Endothelial cell (in vitro differentiated cells): ENCODE results near the gene LRP2. TPM values are rescaled to one million over a fixed set of nuclear protein-coding genes. Genes with fewer than 3 reads are reported as not detected.

ENCODE experiments used
- DNase-seq: peaks from one replicate; pipeline ENCODE4 v3.0.0; 2021; ENCODE audit warnings: low spot score
- H3K27ac Mint-ChIP-seq: one replicate; pipeline ENCODE4 v1.8.0; 2021; ENCODE audit warnings: mixed read lengths, inconsistent platforms; ENCODE audit not compliant: unreplicated experiment
- H3K27me3 Mint-ChIP-seq: one replicate; pipeline ENCODE4 v1.8.0; 2021; ENCODE audit warnings: mild to moderate bottlenecking, moderate library complexity, mixed read lengths, inconsistent platforms; ENCODE audit not compliant: unreplicated experiment
- H3K36me3 Mint-ChIP-seq: one replicate; pipeline ENCODE4 v1.8.0; 2021; ENCODE audit warnings: mild to moderate bottlenecking, low read depth, mixed read lengths, inconsistent platforms; ENCODE audit not compliant: unreplicated experiment
- H3K4me1 Mint-ChIP-seq: one replicate; pipeline ENCODE4 v1.8.0; 2021; ENCODE audit warnings: mild to moderate bottlenecking, mixed read lengths, inconsistent platforms; ENCODE audit not compliant: unreplicated experiment
- H3K4me3 Mint-ChIP-seq: one replicate; pipeline ENCODE4 v1.8.0; 2021; ENCODE audit warnings: mild to moderate bottlenecking, mixed read lengths, inconsistent platforms; ENCODE audit not compliant: unreplicated experiment
- H3K9me3 Mint-ChIP-seq: one replicate; pipeline ENCODE4 v1.8.0; 2021; ENCODE audit warnings: mixed read lengths, inconsistent platforms; ENCODE audit not compliant: unreplicated experiment
- CTCF ChIP-seq: fragments of 200-600 bp; sonication (generic); IDR thresholded peaks from one replicate; pipeline ENCODE4 v1.5.0; 2021; ENCODE audit warnings: antibody characterized with exemption; ENCODE audit not compliant: unreplicated experiment
- total RNA-seq: library from RNA; stranded (reverse); fragmentation: NEBNext Ultra II Directional; extraction: Animal tissue kit (Norgen Biotek cat#: 25700); gene quantifications from one replicate; pipeline ENCODE4 v1.2.1, GENCODE V29; 2021; ENCODE audit not compliant: unreplicated experiment

Gene LRP2
- total RNA-seq, 1 donor from 2014 or later = 0.23 TPM

- TF ChIP-seq CTCF = no peak
Measured at GRCh38 chr2:169090133-169090820, 272.1 kb downstream of the LRP2 start.

GRCh38 chr2:169089182-169089581, 273.2 kb downstream of the LRP2 start:
- no peak for DNase-seq
- Mint-ChIP-seq H3K27me3 (no peaks in the 10 kb centered on the region), H3K4me3 (no peak overlapping the region), H3K9me3 (no peaks in the 10 kb centered on the region), H3K4me1 (peaks cover 3% of the 10 kb centered on the region), H3K27ac (no peak overlapping the region), H3K36me3 (no peaks in the 10 kb centered on the region)
- no peak for TF ChIP-seq CTCF

More at GRCh38 chr2:169090133-169090820, 272.1 kb downstream of the LRP2 start:
- Mint-ChIP-seq H3K4me1 (peaks cover 3% of the 10 kb centered on the region), H3K36me3 (no peaks in the 10 kb centered on the region), H3K9me3 (no peaks in the 10 kb centered on the region), H3K4me3 (no peak overlapping the region), H3K27me3 (no peaks in the 10 kb centered on the region), H3K27ac (no peak overlapping the region)
- no peak for DNase-seq

- TF ChIP-seq CTCF = no peak
- DNase-seq = no peak
- H3K4me3 Mint-ChIP-seq = no peak overlapping the region
- no peak overlapping the region for H3K27ac Mint-ChIP-seq
- H3K9me3 Mint-ChIP-seq = no peaks in the 10 kb centered on the region
- H3K4me1 Mint-ChIP-seq = peaks cover 5% of the 10 kb centered on the region
- H3K36me3 Mint-ChIP-seq = no peaks in the 10 kb centered on the region
- H3K27me3 Mint-ChIP-seq = no peaks in the 10 kb centered on the region
Measured at GRCh38 chr2:169087757-169088379, 274.5 kb downstream of the LRP2 start.

- Mint-ChIP-seq H3K4me1 (peaks cover 3% of the 10 kb centered on the region), H3K4me3 (no peak overlapping the region), H3K27ac (no peak overlapping the region), H3K36me3 (no peaks in the 10 kb centered on the region), H3K27me3 (no peaks in the 10 kb centered on the region), H3K9me3 (no peaks in the 10 kb centered on the region)
- no peak for DNase-seq
- TF ChIP-seq CTCF = no peak
Measured at GRCh38 chr2:169086893-169087467, 275.4 kb downstream of the LRP2 start.

DNA sequence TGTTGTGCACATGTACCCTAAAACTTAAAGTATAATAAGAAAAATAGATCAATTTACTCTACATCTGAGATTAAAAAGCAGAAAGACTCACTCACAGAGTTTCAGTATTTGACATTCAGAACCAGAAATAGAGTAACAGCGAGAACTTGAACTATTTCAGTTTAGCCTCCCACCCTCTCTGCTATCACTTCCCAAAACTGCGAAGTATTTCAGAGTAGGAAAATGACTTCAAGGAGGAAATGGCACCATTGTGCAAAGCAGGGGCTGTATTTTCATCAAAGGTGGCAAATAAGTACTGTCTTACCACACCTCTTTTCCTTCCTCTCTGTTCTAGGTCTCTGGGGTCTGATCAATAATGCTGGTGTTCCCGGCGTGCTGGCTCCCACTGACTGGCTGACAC, 279.3 kb downstream of the LRP2 start:
- Mint-ChIP-seq H3K36me3 (no peaks in the 10 kb centered on the region), H3K4me3 (no peak overlapping the region), H3K9me3 (no peaks in the 10 kb centered on the region), H3K27me3 (no peaks in the 10 kb centered on the region), H3K4me1 (peaks cover 3% of the 10 kb centered on the region), H3K27ac (no peak overlapping the region)
- TF ChIP-seq CTCF = no peak
- DNase-seq = no peak
